EL (cell line): Measurements from ENCODE around the gene BDKRB2.

ENCODE experiments used
- DNase-seq: peaks from one replicate; pipeline ENCODE4 v3.0.0-alpha.2; 2016

The BDKRB2 gene

DNA sequence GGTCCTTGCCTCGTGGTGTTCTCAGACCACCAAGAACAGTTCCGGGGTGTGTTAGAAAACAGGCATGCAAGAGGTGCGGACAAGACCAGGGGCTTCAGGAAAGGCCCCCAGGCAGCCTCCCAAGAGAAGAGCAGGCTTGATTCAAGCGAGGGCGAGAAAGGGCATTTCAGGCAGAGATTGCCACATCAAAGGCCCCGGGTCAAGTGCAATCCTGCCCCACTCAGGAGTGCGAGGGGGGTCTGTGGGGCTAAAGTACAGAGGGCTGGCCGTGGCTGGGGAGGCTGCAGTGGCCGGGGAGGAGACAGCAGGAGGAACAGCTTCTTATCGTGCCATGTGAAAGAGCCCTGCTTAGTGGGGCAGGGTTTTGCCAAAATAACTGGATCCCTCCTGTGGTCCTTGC is 2.7 kb upstream of the BDKRB2 start:
- no peak for DNase-seq

DNA sequence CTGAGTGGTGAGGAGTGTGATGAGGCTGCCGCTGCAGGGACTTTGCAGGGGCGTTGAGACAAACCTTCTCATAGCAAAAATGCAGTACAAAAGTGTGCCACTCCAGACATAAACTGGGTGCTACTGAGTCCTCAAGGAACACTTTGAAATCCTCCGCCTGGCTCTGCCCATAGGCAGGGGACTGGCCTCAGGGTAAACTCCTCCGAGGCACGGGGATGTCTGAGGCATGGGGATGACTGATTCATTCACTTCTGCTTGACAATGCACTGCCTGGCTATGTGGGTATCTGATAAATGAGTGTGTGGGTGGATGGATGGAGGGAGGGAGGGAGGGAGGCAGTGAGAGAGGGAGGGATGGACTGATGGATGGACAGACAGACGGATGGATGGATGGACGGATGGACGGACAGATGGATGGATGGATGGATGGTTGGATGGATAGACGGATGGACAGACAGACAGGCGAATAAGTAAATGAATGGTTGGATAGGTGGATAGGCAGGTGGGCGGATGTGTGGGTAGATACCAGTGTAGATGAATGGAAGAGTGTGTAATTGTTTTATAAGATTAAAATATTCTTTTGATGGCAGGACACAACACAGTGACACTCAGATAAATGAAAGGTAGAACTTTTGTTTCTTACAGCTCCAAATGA is 2.1 kb upstream of the BDKRB2 start:
- peak; percentile 35 for DNase-seq

DNA sequence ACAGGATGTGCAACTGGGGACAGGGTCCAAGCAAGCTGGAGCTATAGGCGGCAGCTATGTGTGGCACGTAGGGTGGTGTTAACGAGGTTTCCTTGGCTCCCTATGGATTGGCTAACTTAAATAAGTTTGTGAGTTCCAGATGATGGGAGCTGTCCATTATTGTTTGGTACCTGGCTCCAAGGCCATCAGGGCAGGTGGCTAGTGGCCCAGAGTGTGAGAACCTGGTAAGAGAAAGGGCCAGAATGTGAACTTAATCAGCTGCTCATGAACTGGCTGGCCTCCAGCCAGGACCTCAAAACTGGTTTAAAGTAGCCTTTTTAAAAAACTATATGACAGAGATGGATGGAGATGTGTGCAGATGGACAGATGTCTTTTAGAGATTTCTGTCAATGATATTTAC is 1.5 kb upstream of the BDKRB2 start:
- no peak for DNase-seq

DNA sequence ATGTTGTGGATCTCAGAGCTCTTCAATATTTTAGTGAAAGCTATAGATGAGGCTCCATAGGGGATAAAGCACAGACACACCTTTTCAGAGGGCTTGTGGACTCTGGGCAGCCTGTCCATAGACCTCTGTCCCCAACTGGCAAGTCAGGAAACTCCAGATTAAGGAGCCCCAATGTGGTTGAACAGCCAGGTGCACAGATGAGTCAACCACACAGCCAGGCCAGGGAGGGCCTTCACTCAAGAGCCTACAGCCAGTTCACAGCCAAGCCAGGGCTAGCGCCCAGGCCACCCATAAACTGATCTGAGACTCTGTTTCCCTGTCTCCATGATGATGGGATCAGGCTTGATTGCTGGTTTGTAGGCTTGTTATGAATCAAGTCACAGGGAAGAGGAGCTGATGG is 1.0 kb upstream of the BDKRB2 start:
- DNase-seq, result no peak

DNA sequence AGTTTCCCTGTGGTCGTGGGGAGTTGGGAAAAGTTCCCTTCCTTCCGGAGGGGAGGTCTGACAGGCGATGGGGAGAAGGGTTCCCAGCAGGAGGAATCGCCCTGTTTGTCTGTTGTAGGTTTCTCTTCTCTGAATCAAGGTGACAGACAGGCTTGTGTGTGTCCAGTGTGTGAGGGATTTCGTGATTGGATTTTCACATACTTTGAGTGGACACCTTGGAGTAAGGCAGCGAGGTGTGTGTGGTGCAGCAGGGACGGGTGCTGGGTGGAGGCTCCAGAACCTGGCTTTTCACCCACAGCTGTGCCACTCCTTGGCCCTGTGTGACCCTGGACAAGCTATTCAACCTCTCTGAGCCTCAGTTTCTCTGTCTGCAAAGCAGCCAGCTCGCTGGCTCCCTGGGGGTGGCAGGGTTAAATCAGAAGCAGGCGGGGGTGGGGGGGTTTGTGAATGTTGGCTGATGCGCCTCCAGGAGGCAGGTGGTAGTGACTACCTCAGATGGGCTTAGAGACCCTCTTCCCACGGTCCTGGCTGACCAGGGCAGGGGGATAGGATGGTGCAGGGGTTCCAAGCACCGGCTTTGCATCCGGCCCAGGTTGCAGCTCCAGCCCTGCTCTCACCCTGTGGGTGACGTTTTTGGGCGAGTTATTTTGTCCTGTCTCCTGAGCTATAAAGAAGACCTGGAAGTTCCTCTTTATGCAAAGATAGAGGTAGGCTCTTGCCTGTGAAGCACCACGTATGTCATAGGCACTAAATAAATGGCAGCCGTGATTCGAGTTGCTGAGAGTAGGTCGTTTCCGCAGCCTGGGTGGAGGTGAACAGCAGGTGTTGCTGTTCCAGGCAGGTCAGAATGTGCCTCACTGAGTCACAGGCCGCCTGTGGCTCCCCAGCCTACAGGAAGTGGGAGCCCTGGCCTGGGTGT is 679 bp downstream of the BDKRB2 start:
- no peak for DNase-seq

DNA sequence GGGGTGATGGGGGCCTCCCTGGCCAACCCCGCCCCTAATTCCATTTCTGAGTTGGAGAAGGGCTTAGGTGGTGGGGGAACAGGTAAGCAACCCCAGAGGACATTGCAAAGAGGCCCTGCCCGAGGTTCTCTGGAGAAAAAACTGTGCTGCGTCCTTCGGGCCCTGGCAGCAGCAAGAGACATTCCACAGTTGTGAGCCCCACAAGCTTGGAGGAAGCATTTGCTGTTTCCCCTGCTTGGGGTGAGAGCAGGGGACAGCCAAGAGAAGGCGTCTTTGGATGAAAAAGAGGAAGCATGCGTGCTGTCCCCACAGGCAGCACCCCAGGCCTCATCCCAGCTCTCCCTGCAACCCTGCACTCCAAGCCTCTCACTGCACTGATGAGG is 1.3 kb downstream of the BDKRB2 start:
- no peak for DNase-seq

DNA sequence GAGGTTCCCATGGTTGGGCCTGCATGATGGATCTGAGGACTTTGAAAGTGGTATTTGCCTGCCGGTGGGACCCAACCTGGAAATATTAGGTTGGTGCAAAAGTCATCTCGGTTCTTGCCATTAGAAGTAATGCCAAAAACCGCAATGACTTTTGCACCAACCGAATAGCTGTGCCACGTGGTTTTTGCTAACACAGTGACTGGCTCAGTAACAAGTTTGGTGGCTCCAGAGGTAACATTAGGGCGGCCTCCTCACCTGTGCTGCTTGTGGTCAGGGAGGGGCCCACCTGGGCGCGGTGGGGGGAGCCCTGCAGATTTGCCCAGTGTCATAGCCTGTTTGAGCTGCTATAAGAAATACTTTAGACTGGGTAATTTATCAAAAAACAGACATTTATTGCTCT is 1.8 kb downstream of the BDKRB2 start:
- no peak for DNase-seq

DNA sequence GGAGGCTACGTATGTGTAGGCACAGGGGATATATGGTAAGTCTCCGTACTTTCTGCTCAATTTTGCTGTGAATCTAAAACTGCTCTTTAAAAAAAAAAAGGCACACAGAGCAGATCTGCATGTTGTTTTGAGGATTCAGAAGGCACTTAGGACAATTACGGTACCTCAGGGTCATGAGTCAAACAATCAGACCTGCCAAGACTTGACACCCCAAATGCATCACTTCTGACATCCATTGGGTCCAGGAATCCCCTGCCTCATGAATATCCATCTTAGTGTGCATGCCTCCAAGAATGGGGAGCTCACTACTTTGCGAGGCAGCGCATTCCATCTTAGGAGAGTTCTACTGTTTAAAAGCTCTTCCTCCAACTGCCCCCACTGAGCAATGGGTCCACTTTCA is 3.0 kb downstream of the BDKRB2 start:
- DNase-seq, result no peak

DNA sequence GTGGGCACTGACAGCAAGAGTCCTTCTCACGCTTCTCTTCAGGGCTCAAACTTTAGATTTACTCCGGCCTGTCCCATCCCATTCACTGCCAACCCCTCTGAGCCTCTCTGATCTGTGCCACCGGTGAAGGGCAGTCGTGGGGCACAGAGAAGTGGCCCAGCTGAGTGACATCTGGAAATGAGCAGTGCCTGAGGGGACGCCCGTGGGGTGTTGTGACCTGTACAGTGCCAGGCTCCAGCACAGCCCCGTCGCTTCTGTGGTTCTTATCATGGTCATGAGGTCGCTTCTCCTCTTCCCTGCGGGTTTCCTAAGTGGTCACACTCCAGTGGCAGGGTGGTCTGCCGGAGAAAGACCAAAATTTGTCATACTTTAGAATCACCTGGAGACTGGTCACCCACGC is 4.1 kb downstream of the BDKRB2 start:
- no peak for DNase-seq

DNA sequence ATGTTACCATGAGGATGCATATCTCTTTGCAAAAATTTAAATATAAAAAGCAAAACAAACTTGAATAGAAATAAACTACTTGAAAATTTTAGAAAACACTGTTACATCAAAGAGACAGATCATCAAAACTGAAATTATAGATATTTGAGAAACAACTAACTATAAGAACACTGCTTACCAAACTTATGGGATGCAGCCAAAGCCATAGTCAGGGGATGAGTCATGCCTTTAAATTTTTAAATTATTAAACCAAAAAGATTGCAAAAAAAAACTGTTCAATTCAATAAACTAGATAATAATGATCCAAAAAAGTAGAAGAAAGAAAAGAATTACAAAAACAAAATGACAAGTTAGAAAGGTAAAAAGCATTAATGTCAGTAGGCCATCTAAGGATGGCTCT is 7.5 kb downstream of the BDKRB2 start:
- no peak for DNase-seq

DNA sequence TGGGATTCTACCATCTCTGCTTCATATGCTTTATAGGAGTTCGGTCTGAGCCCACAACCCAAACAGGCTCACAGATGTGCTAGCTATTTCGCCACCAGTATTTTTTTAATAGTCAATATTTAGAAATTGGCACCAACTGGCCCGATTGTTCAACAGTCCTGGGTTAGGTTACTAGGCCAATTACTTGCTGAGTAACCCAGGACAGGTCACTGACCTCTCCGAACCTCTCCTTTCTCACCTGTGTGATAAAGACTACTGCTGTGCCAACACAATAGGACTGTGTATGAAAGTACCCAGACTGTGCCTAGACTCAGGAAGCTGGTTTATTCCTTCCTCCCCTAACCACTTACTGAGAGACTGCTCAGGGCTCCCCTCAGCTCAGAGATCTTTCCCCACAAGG is 8.3 kb downstream of the BDKRB2 start:
- DNase-seq, result no peak

DNA sequence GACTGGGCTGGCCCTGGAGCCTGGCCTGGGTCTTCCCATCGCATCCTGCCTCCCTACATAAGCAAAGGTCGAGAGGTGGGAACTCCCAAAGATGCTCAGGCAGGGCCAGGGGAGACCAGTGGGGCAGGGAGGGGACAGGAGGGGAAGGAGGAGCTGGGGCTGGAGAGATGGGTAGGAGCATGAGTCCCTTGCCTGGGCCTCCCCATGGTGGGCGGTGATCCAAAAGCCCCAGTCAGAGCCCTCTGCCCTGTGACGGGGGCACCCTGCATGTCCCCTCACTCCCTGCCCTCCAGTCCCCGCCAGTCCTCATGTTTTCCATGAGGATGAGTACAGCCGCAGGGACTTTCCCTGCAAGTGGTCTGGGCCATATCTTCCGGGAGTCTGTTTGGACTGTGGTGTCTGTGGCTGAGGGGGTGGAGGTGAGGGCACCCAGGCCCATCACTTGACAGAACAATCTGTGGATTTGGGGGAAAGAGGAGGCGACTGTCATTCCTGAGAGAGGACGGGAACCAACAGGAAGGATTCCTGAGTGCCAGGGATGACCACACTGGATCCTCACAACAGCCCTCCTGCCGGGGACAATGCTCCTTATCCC is 9.3 kb downstream of the BDKRB2 start:
- no peak for DNase-seq

DNA sequence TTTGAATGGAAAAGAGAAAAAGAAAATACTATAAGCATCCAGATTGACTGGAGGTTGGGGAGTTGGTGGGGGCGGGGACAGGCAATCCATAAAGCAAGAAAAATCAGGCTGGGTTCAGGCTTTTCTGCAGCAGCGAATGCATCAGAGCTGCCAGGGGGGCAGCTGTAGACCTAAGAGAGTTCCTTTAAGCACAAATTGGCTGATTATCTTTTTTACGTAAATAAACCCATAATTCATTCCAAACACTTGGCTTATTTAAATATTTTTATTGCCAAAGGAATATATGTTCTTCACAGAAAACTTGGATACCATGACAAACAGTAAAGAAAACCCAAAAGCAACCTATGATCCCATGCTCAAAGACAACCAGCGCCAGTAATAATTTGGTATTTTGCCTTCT is 10.2 kb downstream of the BDKRB2 start:
- DNase-seq, result no peak

DNA sequence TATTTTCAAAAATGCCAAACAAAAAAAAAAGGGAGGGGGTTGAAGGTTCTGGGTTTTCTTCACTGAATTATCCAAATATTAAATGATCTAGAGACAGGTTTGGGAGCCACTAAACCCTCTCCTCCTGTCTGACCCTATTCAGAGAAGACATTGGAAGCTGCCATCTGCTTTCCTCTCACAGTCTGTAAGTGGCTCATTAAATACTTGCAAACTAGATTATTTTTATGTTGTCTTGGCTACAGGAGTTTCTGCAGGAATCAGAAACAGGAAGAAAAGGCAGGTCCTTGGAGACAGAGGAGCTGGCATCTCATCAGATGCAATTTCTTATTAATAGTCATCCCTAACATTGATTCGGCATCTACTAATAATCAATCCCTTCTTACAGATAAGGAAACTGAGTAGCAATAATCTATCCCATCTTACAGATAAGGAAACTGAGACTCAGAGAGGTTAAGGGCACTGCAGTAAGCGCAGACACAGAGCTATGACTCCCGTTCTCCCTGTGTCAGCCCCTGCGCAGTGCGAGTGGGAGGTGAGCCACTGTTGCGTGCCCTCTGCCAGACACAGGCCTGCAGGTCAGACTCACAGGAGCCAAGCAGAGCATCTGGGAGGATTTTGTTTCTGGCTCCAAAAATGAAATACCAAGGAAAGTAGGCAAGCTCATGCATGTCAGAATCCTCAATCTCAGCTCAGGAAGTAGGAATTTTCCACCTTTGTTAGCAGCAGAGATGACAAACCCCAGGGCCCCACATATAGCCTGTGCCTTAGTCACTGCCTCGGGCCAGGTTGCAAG is 11.0 kb downstream of the BDKRB2 start:
- DNase-seq, result no peak

DNA sequence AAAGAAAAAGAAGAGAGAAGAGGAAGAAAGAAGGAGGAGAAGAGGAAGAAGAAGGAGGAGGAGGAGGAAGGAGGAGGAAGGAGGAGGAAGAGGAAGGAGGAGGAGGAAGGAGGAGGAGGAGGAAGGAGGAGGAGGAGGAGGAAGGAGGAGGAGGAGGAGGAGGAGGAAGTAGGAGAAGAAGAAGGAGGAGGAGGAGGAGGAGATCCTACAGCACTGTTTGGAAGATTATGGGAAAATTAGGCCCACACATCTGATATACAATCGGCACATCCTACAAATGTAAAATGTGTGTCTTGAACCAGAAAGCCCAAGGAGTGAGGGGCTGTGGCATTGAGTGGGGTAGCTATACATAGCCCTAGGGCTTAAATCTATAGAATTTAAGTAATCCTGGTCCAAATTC is 12.0 kb downstream of the BDKRB2 start:
- DNase-seq, result no peak

DNA sequence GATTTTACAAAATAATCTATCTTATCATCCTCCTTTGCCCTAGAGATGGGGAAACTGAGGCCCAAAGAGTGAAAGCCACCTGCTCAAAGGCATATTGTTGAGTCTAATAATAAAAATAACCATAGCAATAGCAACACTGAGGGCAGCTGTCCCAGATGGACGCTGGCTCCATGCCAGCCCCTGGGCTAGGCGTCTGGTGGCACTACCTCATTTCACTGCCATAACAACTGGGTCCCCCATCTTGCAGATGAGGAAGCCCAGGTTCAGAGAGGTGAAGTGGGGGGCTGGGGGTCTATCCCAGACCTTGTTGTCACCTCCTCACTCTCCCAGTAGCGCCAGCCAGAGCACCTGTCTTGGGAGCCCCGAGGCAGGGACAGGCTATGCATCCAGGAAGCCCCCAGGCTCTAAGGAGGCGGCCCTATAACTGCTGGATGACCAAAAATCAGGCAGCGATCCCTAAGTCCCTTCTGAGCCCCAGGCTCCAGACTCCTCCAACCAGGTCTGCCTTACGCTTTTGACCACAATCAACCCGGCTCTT is 12.8 kb downstream of the BDKRB2 start:
- DNase-seq, result no peak

DNA sequence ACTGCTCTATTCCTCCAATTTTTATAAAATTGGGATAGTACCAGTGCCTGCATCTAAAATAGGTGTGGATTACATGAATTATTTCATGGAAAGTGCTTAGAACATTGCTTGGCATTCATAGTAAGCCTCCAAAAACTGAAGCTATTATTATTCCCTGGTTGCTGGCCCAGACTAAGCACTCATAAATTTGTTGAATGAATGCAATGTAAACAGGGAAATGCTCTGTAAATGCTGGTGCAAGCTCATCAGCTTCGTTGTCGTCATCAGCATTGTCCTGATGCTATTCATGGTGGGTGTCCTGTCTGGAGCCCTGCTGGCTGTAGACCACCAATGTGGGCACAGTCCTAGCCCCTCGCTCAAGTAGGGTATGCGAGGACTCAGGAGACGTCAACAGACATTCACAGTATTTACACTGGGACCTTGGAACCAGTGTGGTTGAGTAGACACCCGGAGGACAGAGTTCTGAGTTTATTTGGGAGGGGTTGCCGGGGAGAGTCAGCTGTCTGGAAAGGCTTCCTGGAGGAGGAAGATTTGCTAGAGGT is 16.5 kb downstream of the BDKRB2 start:
- no peak for DNase-seq

DNA sequence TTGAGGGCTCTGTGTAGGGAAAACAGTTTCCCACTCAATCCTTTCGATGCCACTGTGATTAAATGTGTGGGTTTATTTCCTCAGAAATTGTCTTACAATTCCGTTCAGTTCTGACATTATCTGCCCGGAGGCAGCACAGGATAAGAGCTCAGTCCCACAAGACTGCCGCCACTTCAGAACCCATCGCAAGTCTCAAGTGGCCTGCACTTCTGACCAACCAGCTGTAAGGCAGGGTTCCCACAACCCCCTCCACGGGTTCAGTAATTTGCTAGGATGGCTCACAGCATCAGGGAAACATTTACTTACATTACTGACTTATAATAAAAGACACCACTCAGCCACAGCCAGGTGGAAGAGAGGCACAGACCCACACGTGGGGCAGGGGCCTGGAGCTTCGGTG is 17.2 kb downstream of the BDKRB2 start:
- DNase-seq, result no peak

DNA sequence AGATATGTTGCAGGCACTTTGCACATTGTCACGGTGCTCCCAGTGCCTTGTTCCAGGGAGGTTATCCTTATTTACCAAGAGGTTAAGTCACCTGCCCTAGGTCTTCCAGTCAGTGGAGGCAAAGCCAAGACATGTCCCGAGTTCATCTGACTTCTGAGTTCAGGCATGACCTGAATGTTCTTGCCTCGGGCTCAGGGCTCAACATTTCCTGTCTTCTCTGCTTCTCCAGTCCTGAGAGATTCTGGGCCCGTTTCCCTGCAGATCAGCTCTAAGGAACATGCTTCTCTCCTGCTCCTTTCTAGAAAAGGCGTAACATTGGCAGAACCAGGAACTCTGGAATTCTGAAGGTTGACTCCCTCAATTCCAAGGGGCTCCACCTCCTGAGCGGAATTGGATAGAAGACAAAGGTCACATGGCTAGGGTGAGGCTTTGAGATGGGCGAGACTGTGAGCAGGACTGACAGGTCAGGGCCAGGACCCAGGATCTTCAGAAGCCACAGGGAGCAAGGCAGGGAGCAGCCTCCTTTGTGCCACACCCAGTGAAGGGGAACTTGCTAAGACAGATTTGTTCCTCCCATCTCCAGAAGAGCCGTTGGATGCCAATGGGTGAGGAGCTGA is 19.9 kb downstream of the BDKRB2 start:
- DNase-seq, result no peak

DNA sequence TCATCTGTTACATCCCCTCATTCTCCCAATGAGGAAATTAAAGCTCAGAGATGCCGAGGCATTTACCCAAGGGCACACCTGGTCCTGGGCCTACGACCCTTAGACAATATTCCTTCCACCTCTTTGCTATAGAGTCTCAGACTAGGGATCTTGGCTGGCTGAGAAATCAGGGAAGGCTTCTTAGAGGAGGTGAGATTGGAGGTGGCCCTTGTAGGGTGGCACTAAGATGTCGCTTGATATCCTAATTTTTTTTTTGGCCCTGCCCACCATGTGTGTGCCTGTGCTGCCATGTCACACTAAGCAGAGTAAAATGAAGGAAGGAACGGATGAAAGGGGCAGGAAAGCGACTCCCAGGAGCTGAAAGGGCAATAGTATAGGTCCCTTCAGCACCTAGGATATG is 20.6 kb downstream of the BDKRB2 start:
- DNase-seq, result no peak

DNA sequence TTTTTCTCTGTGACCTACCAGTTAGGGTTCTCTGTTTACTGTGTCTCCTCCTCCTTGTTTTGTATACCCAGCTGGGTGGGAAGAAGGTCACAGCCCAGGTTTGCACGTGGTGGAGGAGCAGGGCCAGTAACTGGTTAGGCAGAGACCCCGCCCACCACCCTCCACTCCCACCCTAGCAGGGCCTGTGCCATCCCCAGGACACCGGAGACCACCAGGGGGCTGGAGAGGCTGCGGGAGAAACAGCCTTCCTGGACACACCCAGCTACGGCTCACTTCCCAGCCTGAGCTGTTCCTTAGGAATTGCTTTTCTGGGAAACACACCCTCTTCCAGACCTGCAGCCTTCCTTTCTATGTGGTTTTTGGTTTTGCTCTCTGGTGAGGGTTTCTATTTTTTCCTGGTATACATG is 21.1 kb downstream of the BDKRB2 start:
- DNase-seq, result peak; percentile 58

DNA sequence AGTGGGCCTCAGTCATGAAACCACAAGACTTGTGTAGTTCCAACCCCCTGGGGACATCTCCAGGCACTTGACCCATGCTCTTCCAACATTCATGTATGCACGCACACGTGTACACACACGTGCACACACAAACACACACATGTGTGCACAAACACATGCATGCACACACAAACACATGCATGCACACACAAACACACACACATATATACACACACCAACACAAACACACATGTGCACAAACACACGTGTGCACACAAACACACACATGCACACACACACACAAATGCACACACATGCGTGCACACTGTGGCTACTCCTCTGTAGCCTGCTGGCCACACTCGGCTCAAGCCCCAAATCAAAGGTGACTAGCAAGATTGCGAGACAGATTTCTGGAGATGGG is 22.8 kb downstream of the BDKRB2 start:
- DNase-seq, result no peak
